Activated CD4-positive, alpha-beta memory T cell treated with anti-CD3 and anti-CD28 coated beads, Interleukin-2, amount 10 ng/mL, durations not matched to agents 7 days and 5 days (primary cell): ENCODE measurements around the gene CHM. TPM values are rescaled to one million over a fixed set of nuclear protein-coding genes. Genes with fewer than 3 reads are reported as not detected.

ENCODE experiments used
- CTCF ChIA-PET: fragments of 350-600 bp; sonication (Branson Sonifier 250); formaldehyde crosslinking; loops from one replicate; lab custom pipeline; 2021; ENCODE audit warnings: antibody characterized with exemption, inconsistent platforms; lab: Charles Lee
- POLR2A ChIA-PET: fragments of 350-600 bp; sonication (Branson Sonifier 250); formaldehyde crosslinking; loops from one replicate; lab custom pipeline; 2021; ENCODE audit warnings: antibody characterized with exemption; lab: Charles Lee
- DNase-seq: peaks from one replicate; pipeline ENCODE4 v3.0.0-alpha.2; 2020
- H3K27ac Mint-ChIP-seq: one replicate; pipeline ENCODE4 v1.8.0; 2021; ENCODE audit warnings: mild to moderate bottlenecking, mixed read lengths
- H3K27me3 Mint-ChIP-seq: one replicate; pipeline ENCODE4 v1.8.0; 2021; ENCODE audit warnings: mixed read lengths
- H3K36me3 Mint-ChIP-seq: one replicate; pipeline ENCODE4 v1.8.0; 2021; ENCODE audit warnings: low read depth, mixed read lengths
- H3K4me1 Mint-ChIP-seq: one replicate; pipeline ENCODE4 v1.8.0; 2021; ENCODE audit warnings: mixed read lengths
- H3K4me3 Mint-ChIP-seq: one replicate; pipeline ENCODE4 v1.8.0; 2021; ENCODE audit warnings: mild to moderate bottlenecking, mixed read lengths
- H3K9me3 Mint-ChIP-seq: one replicate; pipeline ENCODE4 v1.8.0; 2021; ENCODE audit warnings: mixed read lengths
- total RNA-seq, 2 experiments: library from RNA; stranded (reverse); gene quantifications; one replicate each; pipeline ENCODE4 v1.2.3, GENCODE V29; 2021

CHM gene
- total RNA-seq, 2 experiments from 2014 or later, result 16.1 to 16.2 TPM

DNA sequence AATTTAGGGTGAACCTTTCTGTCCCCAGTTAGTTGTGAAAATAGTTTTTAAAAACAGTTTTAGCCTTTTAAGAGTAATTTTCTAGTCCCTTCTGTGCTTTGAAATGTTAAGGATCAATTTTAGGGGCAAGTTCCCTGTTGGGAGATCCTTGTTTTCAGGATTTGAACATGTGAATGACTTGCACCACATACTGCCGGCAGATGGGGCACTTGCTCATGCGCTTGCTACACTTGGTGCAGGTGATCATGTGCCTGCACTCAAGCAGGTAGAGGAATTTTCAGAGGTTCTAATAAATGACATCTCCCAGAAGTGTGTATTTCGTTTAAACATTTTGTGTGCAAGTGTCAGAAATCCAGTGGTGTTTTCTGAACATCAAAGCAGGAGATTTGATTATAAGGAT is 195.9 kb downstream of the CHM start:
- Mint-ChIP-seq H3K4me1 (no peaks in the 10 kb centered on the region), H3K27me3 (no peaks in the 10 kb centered on the region), H3K36me3 (no peaks in the 10 kb centered on the region), H3K9me3 (no peaks in the 10 kb centered on the region), H3K27ac (no peak overlapping the region), H3K4me3 (no peak overlapping the region)
- ChIA-PET POLR2A (no interaction called here), CTCF (no interaction called here)
- no peak for DNase-seq

DNA sequence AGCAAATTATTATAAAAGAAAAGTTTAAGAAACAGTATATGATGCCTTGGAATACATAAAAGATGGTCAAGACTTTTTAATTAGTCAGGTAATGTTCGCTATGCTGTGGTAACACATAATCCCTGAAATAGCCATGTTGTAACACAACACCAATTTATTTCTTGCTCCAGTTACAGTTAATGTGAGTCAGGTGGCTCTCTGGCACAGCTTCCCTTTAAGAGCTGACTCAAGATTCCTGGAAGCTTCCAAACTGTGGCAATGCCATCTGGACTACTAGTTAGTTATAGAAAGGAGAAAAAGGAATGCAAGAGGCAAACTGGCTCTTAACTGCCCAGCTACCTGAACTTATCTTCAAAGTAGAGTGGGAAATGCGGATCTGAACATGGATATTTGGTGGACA is 210.5 kb downstream of the CHM start:
- Mint-ChIP-seq H3K27ac (no peak overlapping the region), H3K27me3 (no peaks in the 10 kb centered on the region), H3K4me1 (no peaks in the 10 kb centered on the region), H3K36me3 (no peaks in the 10 kb centered on the region), H3K9me3 (no peaks in the 10 kb centered on the region), H3K4me3 (no peak overlapping the region)
- CTCF ChIA-PET, result no interaction called here
- POLR2A ChIA-PET, result no interaction called here
- DNase-seq, result no peak

DNA sequence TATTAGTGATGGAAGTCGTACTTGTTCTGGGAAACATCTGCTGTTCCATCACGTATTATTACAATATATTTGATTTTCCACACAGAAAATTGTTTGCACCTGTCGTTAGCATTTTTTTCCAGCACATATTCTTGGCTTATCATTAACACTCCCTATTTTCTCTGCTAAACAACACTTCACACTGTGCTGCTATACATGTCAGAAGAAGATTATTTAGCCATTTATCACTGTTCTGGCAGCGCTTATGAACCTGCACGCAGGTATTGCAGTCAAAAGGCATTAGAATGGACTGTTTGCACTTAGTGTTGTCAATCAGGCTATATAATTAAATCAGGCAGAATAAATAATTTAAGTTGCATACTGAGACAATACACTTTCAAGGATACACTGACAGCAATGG is 218.6 kb downstream of the CHM start:
- ChIA-PET CTCF (no interaction called here), POLR2A (no interaction called here)
- Mint-ChIP-seq H3K36me3 (no peaks in the 10 kb centered on the region), H3K4me3 (no peak overlapping the region), H3K27ac (no peak overlapping the region), H3K4me1 (no peaks in the 10 kb centered on the region), H3K9me3 (no peaks in the 10 kb centered on the region), H3K27me3 (no peaks in the 10 kb centered on the region)
- no peak for DNase-seq

DNA sequence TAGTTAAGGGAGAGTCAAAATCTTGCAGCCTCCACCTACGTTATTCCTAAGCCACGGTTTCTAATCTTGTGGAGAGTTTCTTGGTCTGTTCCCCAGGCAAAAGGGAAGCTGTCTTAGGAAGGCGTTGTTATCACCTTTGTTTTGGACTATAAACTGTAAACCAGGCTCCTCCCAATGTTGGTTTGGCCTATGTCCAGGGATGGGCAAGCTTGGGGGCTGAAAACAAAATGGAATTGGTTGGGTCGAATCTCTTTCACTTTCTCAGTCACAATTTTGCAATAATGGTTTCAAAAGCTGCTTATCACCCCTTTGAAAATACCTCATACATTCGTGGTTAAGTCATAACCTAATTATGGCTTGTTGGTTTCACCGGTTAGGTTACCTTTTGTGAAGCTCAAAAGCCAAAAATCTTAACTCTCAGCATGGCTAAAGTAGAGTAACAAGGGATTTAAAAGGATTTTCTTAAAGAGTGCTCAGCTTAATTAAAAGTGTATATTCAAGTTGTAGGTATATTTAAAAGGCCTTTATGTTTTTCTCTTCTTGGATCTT is 232.1 kb downstream of the CHM start:
- Mint-ChIP-seq H3K9me3 (peaks cover 12% of the 10 kb centered on the region), H3K36me3 (no peaks in the 10 kb centered on the region), H3K27ac (no peak overlapping the region), H3K4me3 (no peak overlapping the region), H3K27me3 (no peaks in the 10 kb centered on the region), H3K4me1 (no peaks in the 10 kb centered on the region)
- CTCF ChIA-PET, result no interaction called here
- POLR2A ChIA-PET, result no interaction called here
- DNase-seq, result no peak

Other genes with a start within 250 kb of the CHM start
- gene DACH2, start 100.9 kb upstream of the CHM start, total RNA-seq, result not detected